Lung (tissue), 12 donors: ENCODE measurements around the gene NCAM1. TPM values are rescaled to one million over a fixed set of nuclear protein-coding genes. Genes with fewer than 3 reads are reported as not detected.

ENCODE experiments used
- ATAC-seq: fragments of 200-7000 bp; cut with Tn5 transposase; one replicate; pipeline ENCODE4 v1.9.1; 2020; ENCODE audit warnings: moderate number of reproducible peaks; ENCODE audit not compliant: insufficient read depth, low FRiP score
- DNase-seq, 3 donors: peaks; one replicate each; pipeline ENCODE4 v3.0.0-alpha.2; 2013 to 2017
- H3K27ac ChIP-seq, 2 donors: one replicate each; pipeline ENCODE4 v1.5.1; 2013; ENCODE audit warnings: mild to moderate bottlenecking in 2 of 2, moderate library complexity in 2 of 2, control low read depth in 1 of 2, inconsistent platforms in 1 of 2, low read depth in 1 of 2, low read length in 1 of 2
- H3K27me3 ChIP-seq, 3 donors: one replicate each; pipeline ENCODE4 v1.5.1; 2013; ENCODE audit warnings: low read length in 2 of 3; ENCODE audit not compliant: control insufficient read depth in 3 of 3, insufficient read depth in 3 of 3
- H3K36me3 ChIP-seq, 4 donors: one replicate each; pipeline ENCODE4 v1.5.1; 2013; ENCODE audit warnings: low read length in 4 of 4, mild to moderate bottlenecking in 1 of 4, moderate library complexity in 1 of 4; ENCODE audit not compliant: control insufficient read depth in 4 of 4, insufficient read depth in 4 of 4
- H3K4me1 ChIP-seq, 5 donors: one replicate each; pipeline ENCODE4 v1.5.1; 2013; ENCODE audit warnings: low read length in 5 of 5, mild to moderate bottlenecking in 2 of 5, moderate library complexity in 1 of 5; ENCODE audit not compliant: control insufficient read depth in 5 of 5, insufficient read depth in 5 of 5
- H3K4me3 ChIP-seq: one replicate; pipeline ENCODE4 v1.5.1; 2013; ENCODE audit warnings: mild to moderate bottlenecking, control low read depth, moderate library complexity
- H3K9ac ChIP-seq, 2 donors: one replicate each; pipeline ENCODE4 v1.5.1; 2013; ENCODE audit warnings: low read length in 2 of 2, control low read depth in 1 of 2; ENCODE audit not compliant: insufficient read depth in 1 of 2
- H3K9me3 ChIP-seq, 4 donors: one replicate each; pipeline ENCODE4 v1.5.1; 2013; ENCODE audit warnings: low read length in 3 of 4, mild to moderate bottlenecking in 1 of 4, moderate library complexity in 1 of 4; ENCODE audit not compliant: control insufficient read depth in 4 of 4, insufficient read depth in 3 of 4
- WGBS, 2 donors: extraction: QIAGEN DNeasy Blood & Tissue Kit; methylation state at CpG; one replicate each; pipeline ENCODE4 v1.1.7; 2013; 5-methylcytosine and 5-hydroxymethylcytosine counted together
- polyA plus RNA-seq, 2 donors: library from polyadenylated mRNA; stranded (reverse); fragments of 200-250 nt; gene quantifications; one replicate each; pipeline ENCODE4 v1.2.1, GENCODE V29; 2013
- total RNA-seq, 2 donors: library from RNA; depleted of rRNA in 1 of 2; stranded (reverse); fragments of >200 nt in 1 of 2; gene quantifications; one replicate each; pipeline ENCODE4 v1.2.1, GENCODE V29; 2014 to 2021
- TF ChIP-seq, protein P1 (sequence below): IDR thresholded peaks from 2 replicates; pipeline ENCODE4 v1.5.1; 2012; ENCODE audit warnings: mild to moderate bottlenecking; ENCODE audit errors: control extremely low read depth, extremely low read depth
- donor health status: control.
- donor health status: control.
- donor health status: Bipolar disorder and iron deficiency.
- donor health status: healthy.
- donor health status: DM: yes; HTN: yes; CAD: no.

Gene NCAM1
- total and polyA plus RNA-seq, 4 donors = 0.28 to 36.5 (median 2.4) TPM

DNA sequence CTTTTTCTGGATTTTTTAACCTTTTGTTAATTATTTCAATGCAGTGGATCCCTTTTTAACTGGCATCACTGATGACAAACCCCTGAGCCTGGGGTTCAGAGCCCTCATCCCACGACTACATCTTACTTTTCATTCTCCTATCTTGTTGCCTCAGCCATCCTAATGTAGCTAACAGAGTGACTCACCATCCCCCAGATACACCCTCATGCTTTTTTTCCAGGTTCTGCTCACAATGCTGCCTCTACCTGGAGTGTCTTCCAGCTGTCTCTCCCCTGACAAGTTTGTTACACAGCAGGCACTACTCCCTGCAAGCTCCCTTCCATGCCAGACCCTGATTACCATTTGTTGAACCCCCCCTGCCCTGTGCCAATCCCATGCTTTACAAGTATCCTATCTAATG, 135.4 kb downstream of the NCAM1 start:
- Histone ChIP-seq H3K4me3 (no peak overlapping the region), H3K4me1 (peaks cover 0 to 7% (median 0%) of the 10 kb centered on the region in 5 donors), H3K27ac (no peak overlapping the region), H3K27me3 (no peaks in the 10 kb centered on the region), H3K9me3 (peaks cover 0 to 2% (median under 1%) of the 10 kb centered on the region in 4 donors), H3K36me3 (no peaks in the 10 kb centered on the region), H3K9ac (no peak overlapping the region)
- DNase-seq (no peak), ATAC-seq (no peak)
- WGBS, 2 donors = 48 to 64% methylated on average over 1 of the region's 1 CpG
- TF ChIP-seq, protein P1, sequence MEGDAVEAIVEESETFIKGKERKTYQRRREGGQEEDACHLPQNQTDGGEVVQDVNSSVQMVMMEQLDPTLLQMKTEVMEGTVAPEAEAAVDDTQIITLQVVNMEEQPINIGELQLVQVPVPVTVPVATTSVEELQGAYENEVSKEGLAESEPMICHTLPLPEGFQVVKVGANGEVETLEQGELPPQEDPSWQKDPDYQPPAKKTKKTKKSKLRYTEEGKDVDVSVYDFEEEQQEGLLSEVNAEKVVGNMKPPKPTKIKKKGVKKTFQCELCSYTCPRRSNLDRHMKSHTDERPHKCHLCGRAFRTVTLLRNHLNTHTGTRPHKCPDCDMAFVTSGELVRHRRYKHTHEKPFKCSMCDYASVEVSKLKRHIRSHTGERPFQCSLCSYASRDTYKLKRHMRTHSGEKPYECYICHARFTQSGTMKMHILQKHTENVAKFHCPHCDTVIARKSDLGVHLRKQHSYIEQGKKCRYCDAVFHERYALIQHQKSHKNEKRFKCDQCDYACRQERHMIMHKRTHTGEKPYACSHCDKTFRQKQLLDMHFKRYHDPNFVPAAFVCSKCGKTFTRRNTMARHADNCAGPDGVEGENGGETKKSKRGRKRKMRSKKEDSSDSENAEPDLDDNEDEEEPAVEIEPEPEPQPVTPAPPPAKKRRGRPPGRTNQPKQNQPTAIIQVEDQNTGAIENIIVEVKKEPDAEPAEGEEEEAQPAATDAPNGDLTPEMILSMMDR = no peak

DNA sequence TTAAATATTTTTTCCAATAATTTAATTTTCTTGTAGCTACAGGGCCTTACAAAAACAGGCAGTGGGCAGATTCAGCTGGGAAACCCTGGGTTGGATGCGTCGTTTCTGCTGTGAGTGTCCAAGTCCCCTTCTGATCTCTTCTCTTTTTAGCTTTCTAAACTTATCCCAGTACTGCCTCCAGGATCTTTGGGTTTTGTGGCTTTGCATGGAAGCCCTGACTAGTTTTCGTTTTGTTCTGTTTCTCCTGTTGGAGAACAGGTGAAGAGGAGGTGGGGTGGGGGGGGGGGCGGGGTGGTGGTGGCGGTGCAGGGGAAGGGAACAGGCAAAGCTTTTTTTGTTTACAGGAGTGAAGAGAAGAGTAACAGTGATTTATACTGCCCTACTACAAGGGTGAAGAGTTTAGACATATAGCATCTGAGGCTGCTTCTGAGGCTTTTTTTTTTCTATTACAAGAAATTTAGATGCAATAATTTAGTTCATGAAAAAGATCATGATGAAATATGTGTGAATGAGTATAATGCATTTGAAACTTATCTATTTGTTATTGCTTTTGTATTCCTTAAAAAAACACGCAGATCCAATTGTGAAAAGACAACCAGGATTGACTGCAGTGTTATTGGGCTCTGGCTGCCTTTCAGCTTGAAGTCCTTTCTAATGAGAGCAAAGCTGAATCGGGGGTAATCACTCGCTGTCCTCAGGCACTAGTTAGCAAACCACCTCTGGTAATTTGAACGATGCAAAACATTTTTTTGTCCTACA, 142.9 kb downstream of the NCAM1 start:
- Histone ChIP-seq H3K27me3 (no peaks in the 10 kb centered on the region), H3K4me3 (no peak overlapping the region), H3K36me3 (no peaks in the 10 kb centered on the region), H3K27ac (no peak overlapping the region), H3K4me1 (peaks cover 0 to 15% (median 0%) of the 10 kb centered on the region in 5 donors), H3K9ac (no peak overlapping the region), H3K9me3 (peaks cover 0 to 2% (median under 1%) of the 10 kb centered on the region in 4 donors)
- DNase-seq (no peak), ATAC-seq (no peak)
- TF ChIP-seq, protein P1 = no peak
- 51 to 57% methylated on average over 9 of the region's 9 CpGs for WGBS, 2 donors

DNA sequence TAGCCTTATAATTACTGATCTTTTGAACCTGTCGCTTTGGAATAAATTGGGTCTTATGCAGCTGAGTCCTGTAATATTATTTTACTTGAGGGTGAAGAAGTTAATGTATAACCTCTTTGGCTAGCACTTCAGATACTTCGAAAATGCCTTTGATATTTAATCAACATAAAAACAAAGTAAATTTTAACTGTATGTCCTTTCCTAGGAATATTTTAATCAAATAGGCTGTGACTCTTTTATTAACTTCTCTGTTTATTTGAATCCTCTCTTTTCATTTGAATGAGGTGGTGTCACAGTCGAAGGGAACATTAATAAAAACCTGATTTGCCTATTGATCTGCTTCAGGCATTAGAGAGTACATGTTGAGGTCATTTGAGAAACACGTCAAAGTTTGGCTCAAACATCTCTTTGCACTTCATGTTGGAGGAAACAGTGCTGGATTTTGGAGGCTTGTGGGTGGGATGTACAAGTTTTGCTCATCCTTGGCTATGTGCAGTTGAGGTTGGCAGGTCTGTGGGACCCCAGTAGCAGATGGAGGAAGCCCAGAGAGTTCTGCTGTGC, 143.6 kb downstream of the NCAM1 start:
- Histone ChIP-seq H3K9ac (no peak overlapping the region), H3K4me1 (peaks cover 0 to 18% (median 0%) of the 10 kb centered on the region in 5 donors), H3K4me3 (no peak overlapping the region), H3K27ac (peak overlapping the region in 1 of 2 donors; percentile 61), H3K36me3 (no peaks in the 10 kb centered on the region), H3K27me3 (no peaks in the 10 kb centered on the region), H3K9me3 (peaks cover 0 to 2% (median under 1%) of the 10 kb centered on the region in 4 donors)
- TF ChIP-seq, protein P1 = no peak
- 54 to 73% methylated on average over 4 of the region's 4 CpGs for WGBS, 2 donors
- no peak for ATAC-seq
- DNase-seq = peak in 1 of 3 donors; percentile 22
